Kidney (tissue), 14 donors: ENCODE data around the gene FOXI3. TPM values are rescaled to one million over a fixed set of nuclear protein-coding genes. Genes with fewer than 3 reads are reported as not detected.

Source experiments
- DNase-seq, 5 donors: peaks; one replicate each; pipeline ENCODE4 v3.0.0-alpha.2; 2013 to 2020
- FAIRE-seq: peaks from 2 replicates; lab custom pipeline; 2012; peaks lifted over from hg19 to GRCh38; lab: Jason Lieb, UNC
- H3K27ac ChIP-seq, 2 donors: one replicate each; pipeline ENCODE4 v1.7.0; 2013; ENCODE audit warnings: low read depth in 2 of 2, low read length in 2 of 2, inconsistent platforms in 1 of 2
- H3K27me3 ChIP-seq: one replicate; pipeline ENCODE4 v1.7.1; 2013; ENCODE audit warnings: low read length, inconsistent platforms; ENCODE audit not compliant: control insufficient read depth, insufficient read depth
- H3K36me3 ChIP-seq, 3 donors: one replicate each; pipeline versions ENCODE4 v1.7.0 to v1.7.1; 2013; ENCODE audit warnings: low read length in 3 of 3, control low read depth in 1 of 3, inconsistent platforms in 1 of 3; ENCODE audit not compliant: insufficient read depth in 3 of 3, control insufficient read depth in 2 of 3
- H3K4me1 ChIP-seq, 3 donors: one replicate each; pipeline versions ENCODE4 v1.7.0 to v1.7.1; 2013; ENCODE audit warnings: low read length in 3 of 3, inconsistent platforms in 1 of 3, low read depth in 1 of 3; ENCODE audit not compliant: control insufficient read depth in 2 of 3, insufficient read depth in 2 of 3
- H3K4me3 ChIP-seq, 3 donors: one replicate each; pipeline versions ENCODE4 v1.7.0 to v1.8.1; 2013; ENCODE audit warnings: low read length in 3 of 3, control low read depth in 1 of 3, inconsistent platforms in 1 of 3
- H3K9ac ChIP-seq, 3 donors: one replicate each; pipeline versions ENCODE4 v1.7.0 to v1.7.1; 2013; ENCODE audit warnings: low read length in 3 of 3, control low read depth in 1 of 3, inconsistent platforms in 1 of 3
- H3K9me3 ChIP-seq, 3 donors: one replicate each; pipeline versions ENCODE4 v1.7.0 to v1.7.1; 2013; ENCODE audit warnings: low read length in 3 of 3, control low read depth in 1 of 3, inconsistent platforms in 1 of 3; ENCODE audit not compliant: control insufficient read depth in 2 of 3, insufficient read depth in 1 of 3
- CTCF ChIP-seq: IDR thresholded peaks from 3 replicates; pipeline ENCODE4 v1.5.1; 2012; ENCODE audit warnings: mild to moderate bottlenecking, moderate library complexity, borderline replicate concordance; ENCODE audit not compliant: insufficient read depth; ENCODE audit errors: extremely low read depth
- intact Hi-C: fragments of 100-400 bp; cut with DNase I; formaldehyde crosslinking; loops from one replicate; pipeline ENCODE4 v1.11.1; 2022
- polyA plus RNA-seq: library from polyadenylated mRNA; stranded (reverse); fragments of 350-450 nt; fragmentation: Illumina TruSeq; extraction: RNeasy Lipid Tissue Mini Kit (QIAGEN cat#74804); gene quantifications from one replicate; pipeline ENCODE4 v1.2.3, GENCODE V29; 2014; ENCODE audit warnings: low read depth, low replicate concordance; ENCODE audit not compliant: insufficient read depth
- total RNA-seq: library from RNA; stranded (reverse); fragmentation: NEBNext Ultra II Directional; extraction: Animal tissue kit (Norgen Biotek cat#: 25700); gene quantifications from one replicate; pipeline ENCODE4 v1.2.1, GENCODE V29; 2021
- donor health status: control.
- donor health status: control.
- donor health status: control.
- donor health status: control.
- donor health status: control.
- donor health status: DM: yes; HTN: yes; CAD: no.
- donor health status: Normal renal cell carcinoma (clear cell type).

The FOXI3 gene
- total and polyA plus RNA-seq, 2 donors from 2014 or later, result not detected

- no peaks in the 10 kb centered on the region for H3K36me3 ChIP-seq
- FAIRE-seq (no peak), DNase-seq (peak in 3 of 5 donors; percentile 26 to 73 (median 39))
- peaks cover 0 to 2% (median 0%) of the 10 kb centered on the region in 3 donors for H3K4me1 ChIP-seq
- peaks cover 27% of the 10 kb centered on the region for H3K27me3 ChIP-seq
- intact Hi-C loops, result no loop called here
- TF ChIP-seq CTCF, result no peak
- no peak overlapping the region for H3K27ac ChIP-seq
- H3K9me3 ChIP-seq, result peaks cover 0 to 2% (median 0%) of the 10 kb centered on the region in 3 donors
- no peak overlapping the region for H3K9ac ChIP-seq
- H3K4me3 ChIP-seq, result no peak overlapping the region
Observed at GRCh38 chr2:88452980-88453582, 588 bp upstream of the FOXI3 start.

DNA sequence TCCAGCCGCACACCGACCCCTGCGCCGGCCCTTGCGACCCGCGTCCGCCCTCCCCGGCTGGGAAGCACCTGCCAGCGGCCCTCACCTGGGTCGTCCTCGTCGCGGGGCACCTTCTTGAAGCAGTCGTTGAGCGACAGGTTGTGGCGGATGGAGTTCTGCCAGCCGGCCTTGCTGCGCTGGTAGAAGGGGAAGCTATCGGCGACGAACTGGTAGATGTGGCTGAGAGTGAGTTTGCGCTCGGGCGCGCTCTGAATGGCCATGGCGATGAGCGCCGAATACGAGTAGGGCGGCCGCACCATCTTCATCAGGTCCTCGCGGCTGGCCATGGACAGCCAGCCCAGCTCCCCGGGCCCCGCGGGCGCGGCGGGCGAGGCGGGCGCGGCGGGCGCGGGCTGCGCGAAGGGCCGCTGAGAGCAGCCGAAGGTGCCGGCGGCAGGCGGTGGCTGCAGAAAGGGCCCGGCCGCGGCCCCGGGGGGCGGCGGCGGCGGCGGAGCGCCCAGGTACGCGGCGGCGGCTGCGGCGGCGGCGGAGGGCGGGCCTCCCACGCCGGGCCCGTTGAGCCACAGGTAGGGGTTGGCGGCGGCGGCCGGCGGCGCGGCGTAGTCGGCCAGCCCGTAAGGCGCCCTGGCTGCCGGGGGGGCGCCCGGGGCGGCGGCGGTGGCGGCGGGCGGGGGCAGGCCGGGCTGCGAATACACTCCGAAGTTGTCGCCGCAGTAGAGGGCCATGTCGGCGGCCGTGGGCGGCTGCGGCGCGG, 505 bp downstream of the FOXI3 start:
- Histone ChIP-seq H3K27ac (no peak overlapping the region), H3K9me3 (peaks cover 0 to 2% (median 0%) of the 10 kb centered on the region in 3 donors), H3K9ac (no peak overlapping the region), H3K27me3 (peaks cover 27% of the 10 kb centered on the region), H3K4me3 (no peak overlapping the region), H3K4me1 (peaks cover 0 to 2% (median 0%) of the 10 kb centered on the region in 3 donors), H3K36me3 (no peaks in the 10 kb centered on the region)
- intact Hi-C loops, result no loop called here
- no peak for FAIRE-seq
- no peak for TF ChIP-seq CTCF
- DNase-seq, result peak; percentile 45 to 75 (median 52)

- Histone ChIP-seq H3K36me3 (no peaks in the 10 kb centered on the region), H3K9ac (no peak overlapping the region), H3K27me3 (peaks cover 27% of the 10 kb centered on the region), H3K9me3 (peaks cover 0 to 2% (median 0%) of the 10 kb centered on the region in 3 donors), H3K4me1 (peaks cover 0 to 2% (median 0%) of the 10 kb centered on the region in 3 donors), H3K4me3 (no peak overlapping the region), H3K27ac (no peak overlapping the region)
- DNase-seq (peak in 1 of 5 donors; percentile 6), FAIRE-seq (no peak)
- TF ChIP-seq CTCF, result no peak
- intact Hi-C loops, result no loop called here
Observed at GRCh38 chr2:88450925-88451810, 1.3 kb downstream of the FOXI3 start.
